Uterus (tissue), 4 donors: ENCODE data around the gene TSPAN18. TPM values are rescaled to one million over a fixed set of nuclear protein-coding genes. Genes with fewer than 3 reads are reported as not detected.
A peak's percentile ranks its signal among the peaks of the same experiment; 100 is the strongest.

ENCODE experiments used
- DNase-seq, 2 donors: peaks; one replicate each; pipeline ENCODE4 v3.0.0-alpha.2; 2019 to 2020
- H3K27ac ChIP-seq, 2 donors: fragments of 200-600 bp; sonication (generic); 1 replicate in 1 of 2; 2 replicates in 1 of 2; pipeline ENCODE4 v1.5.1; 2016 to 2018
- H3K27me3 ChIP-seq, 2 donors: fragments of 200-600 bp; sonication (generic); one replicate each; pipeline ENCODE4 v1.5.1; 2018 to 2019; ENCODE audit warnings: control low read depth in 1 of 2
- H3K36me3 ChIP-seq, 2 donors: fragments of 200-600 bp; sonication (generic); one replicate each; pipeline ENCODE4 v1.5.1; 2019; ENCODE audit warnings: control low read depth in 1 of 2
- H3K4me1 ChIP-seq, 2 donors: fragments of 200-600 bp; sonication (generic); one replicate each; pipeline ENCODE4 v1.5.1; 2018 to 2019; ENCODE audit warnings: control low read depth in 1 of 2
- H3K4me3 ChIP-seq, 2 donors: fragments of 200-600 bp; sonication (generic); 1 replicate in 1 of 2; 2 replicates in 1 of 2; pipeline ENCODE4 v1.5.1; 2018 to 2019; ENCODE audit warnings: mild to moderate bottlenecking in 1 of 2
- H3K9me3 ChIP-seq, 2 donors: fragments of 200-600 bp; sonication (generic); one replicate each; pipeline ENCODE4 v1.5.1; 2019; ENCODE audit warnings: control low read depth in 1 of 2
- CTCF ChIP-seq, 4 experiments: fragments of 200-600 bp in 2 of 4; fragments of 450-650 bp in 2 of 4; sonication (generic) in 2 of 4; IDR thresholded peaks; one replicate each; pipeline ENCODE4 v1.5.1; 2016 to 2019; ENCODE audit warnings: antibody characterized with exemption in 4 of 4, mild to moderate bottlenecking in 2 of 4, moderate library complexity in 1 of 4
- POLR2A ChIP-seq, 2 donors: fragments of 450-650 bp; IDR thresholded peaks; one replicate each; pipeline ENCODE4 v1.6.1; 2016; ENCODE audit warnings: antibody characterized with exemption in 2 of 2, mild to moderate bottlenecking in 1 of 2, moderate library complexity in 1 of 2
- intact Hi-C: fragments of 100-400 bp; cut with DNase I; formaldehyde crosslinking; loops from one replicate; pipeline ENCODE4 v1.15.1; 2023; ENCODE audit warnings: low total_unique reads
- total RNA-seq, 4 donors: library from RNA; depleted of rRNA in 3 of 4; stranded (reverse); fragments of >200 nt in 3 of 4; gene quantifications; one replicate each; pipeline versions ENCODE4 v1.1.0 to v1.2.4, GENCODE V29; 2014 to 2023
- donor health status: DM: yes; HTN: yes; CAD: no.

The TSPAN18 gene
- total RNA-seq, 4 donors from 2014 or later: 1.2 to 117 (median 20.1) TPM

- H3K36me3 ChIP-seq: no peaks in the 10 kb centered on the region
- DNase-seq: peak in 1 of 2 donors; percentile 12
- TF ChIP-seq POLR2A (IDR thresholded peaks at IDR 0.05) (no peak), CTCF (IDR thresholded peaks at IDR 0.05) (no peak)
- H3K27ac ChIP-seq: peak overlapping the region; percentile 84 to 87
- intact Hi-C loops: no loop called here
- H3K27me3 ChIP-seq: no peaks in the 10 kb centered on the region
- H3K4me3 ChIP-seq: no peak overlapping the region
- no peaks in the 10 kb centered on the region for H3K9me3 ChIP-seq
- peaks cover 0 to 31% of the 10 kb centered on the region in 2 donors for H3K4me1 ChIP-seq
Observed at GRCh38 chr11:44758983-44759382, 32.2 kb downstream of the TSPAN18 start.

GRCh38 chr11:44759743-44760476, 33.1 kb downstream of the TSPAN18 start:
- TF ChIP-seq POLR2A (IDR thresholded peaks at IDR 0.05) (no peak), CTCF (IDR thresholded peaks at IDR 0.05) (no peak)
- peak in 1 of 2 donors; percentile 12 for DNase-seq
- Histone ChIP-seq H3K27me3 (no peaks in the 10 kb centered on the region), H3K4me1 (peaks cover 0 to 31% of the 10 kb centered on the region in 2 donors), H3K27ac (peak overlapping the region; percentile 84 to 87), H3K9me3 (no peaks in the 10 kb centered on the region), H3K36me3 (no peaks in the 10 kb centered on the region), H3K4me3 (no peak overlapping the region)
- intact Hi-C loops: no loop called here

GRCh38 chr11:44760477-44760872, 33.7 kb downstream of the TSPAN18 start:
- Histone ChIP-seq H3K9me3 (no peaks in the 10 kb centered on the region), H3K36me3 (no peaks in the 10 kb centered on the region), H3K27ac (peak overlapping the region; percentile 84 to 87), H3K4me3 (no peak overlapping the region), H3K4me1 (peaks cover 0 to 27% of the 10 kb centered on the region in 2 donors), H3K27me3 (no peaks in the 10 kb centered on the region)
- TF ChIP-seq CTCF (IDR thresholded peaks at IDR 0.05): no peak
- TF ChIP-seq POLR2A (IDR thresholded peaks at IDR 0.05): no peak
- peak in 1 of 2 donors; percentile 20 for DNase-seq
- intact Hi-C loops: no loop called here

GRCh38 chr11:44760917-44761550, 34.3 kb downstream of the TSPAN18 start:
- TF ChIP-seq POLR2A (IDR thresholded peaks at IDR 0.05) (no peak), CTCF (IDR thresholded peaks at IDR 0.05) (no peak)
- H3K9me3 ChIP-seq: no peaks in the 10 kb centered on the region
- H3K4me1 ChIP-seq: peaks cover 0 to 23% of the 10 kb centered on the region in 2 donors
- no peaks in the 10 kb centered on the region for H3K36me3 ChIP-seq
- intact Hi-C loops: no loop called here
- H3K27me3 ChIP-seq: no peaks in the 10 kb centered on the region
- no peak overlapping the region for H3K4me3 ChIP-seq
- H3K27ac ChIP-seq: peak overlapping the region; percentile 84 to 87
- peak; percentile 47 to 81 for DNase-seq

GRCh38 chr11:44761551-44761961, 34.8 kb downstream of the TSPAN18 start:
- Histone ChIP-seq H3K36me3 (no peaks in the 10 kb centered on the region), H3K4me1 (peaks cover 0 to 28% of the 10 kb centered on the region in 2 donors), H3K27me3 (no peaks in the 10 kb centered on the region), H3K27ac (peak overlapping the region; percentile 84 to 87), H3K4me3 (no peak overlapping the region), H3K9me3 (no peaks in the 10 kb centered on the region)
- DNase-seq: peak in 1 of 2 donors; percentile 17
- intact Hi-C loops: no loop called here
- TF ChIP-seq CTCF (IDR thresholded peaks at IDR 0.05) (no peak), POLR2A (IDR thresholded peaks at IDR 0.05) (no peak)
